Neural cell (in vitro differentiated cells): ENCODE measurements around the gene CEP72. TPM values are rescaled to one million over a fixed set of nuclear protein-coding genes. Genes with fewer than 3 reads are reported as not detected.

Experiments
- H2AFZ ChIP-seq: fragments of 200-600, 300-800 bp; sonication (generic), shearing (Covaris generic); 2 replicates; pipeline ENCODE4 v1.6.0; 2014; ENCODE audit warnings: low read depth, mild to moderate bottlenecking, antibody characterized with exemption, low read length, moderate library complexity
- H3F3A ChIP-seq: fragments of 200-600 bp; shearing (Covaris generic); 2 replicates; pipeline ENCODE4 v1.6.1; 2016; ENCODE audit warnings: mild to moderate bottlenecking, moderate library complexity, mixed read lengths, antibody characterized with exemption, low read length; ENCODE audit not compliant: insufficient read depth, poor library complexity, severe bottlenecking
- H3K27ac ChIP-seq: fragments of 200-600, 300-800 bp; sonication (generic), shearing (Covaris generic); 2 replicates; pipeline ENCODE4 v1.5.1; 2014; ENCODE audit warnings: mild to moderate bottlenecking, low read length, moderate library complexity
- H3K27me3 ChIP-seq: fragments of 300-800, 200-600 bp; sonication (generic), shearing (Covaris generic); 2 replicates; pipeline ENCODE4 v1.6.0; 2014; ENCODE audit warnings: mild to moderate bottlenecking, low read depth, low read length, moderate library complexity; ENCODE audit not compliant: insufficient read depth
- H3K36me3 ChIP-seq: fragments of 300-800, 200-600 bp; sonication (generic), shearing (Covaris generic); 2 replicates; pipeline ENCODE4 v1.5.1; 2014; ENCODE audit warnings: mild to moderate bottlenecking, antibody characterized with exemption, low read length, moderate library complexity; ENCODE audit not compliant: insufficient read depth
- H3K4me2 ChIP-seq: fragments of 300-800, 200-600 bp; sonication (generic), shearing (Covaris generic); 2 replicates; pipeline ENCODE4 v1.6.0; 2014; ENCODE audit warnings: mild to moderate bottlenecking, low read length
- H3K4me3 ChIP-seq: fragments of 300-800, 200-600 bp; sonication (generic), shearing (Covaris generic); 2 replicates; pipeline ENCODE4 v1.5.1; 2014; ENCODE audit warnings: mild to moderate bottlenecking, low read length, moderate library complexity
- H3K79me2 ChIP-seq: fragments of 200-600 bp; shearing (Covaris generic); replicated peaks from 2 replicates; pipeline ENCODE4 v1.6.0; 2014; ENCODE audit warnings: mild to moderate bottlenecking, low read length, moderate library complexity; ENCODE audit not compliant: insufficient read depth
- H3K9ac ChIP-seq: fragments of 300-800, 200-600 bp; sonication (generic), shearing (Covaris generic); 2 replicates; pipeline ENCODE4 v1.6.1; 2016; ENCODE audit warnings: mild to moderate bottlenecking, low read length, mixed read lengths
- H3K9me2 ChIP-seq: fragments of 200-600 bp; shearing (Covaris generic); 2 replicates; pipeline ENCODE4 v1.6.1; 2016; ENCODE audit warnings: mild to moderate bottlenecking, low read length, mixed read lengths; ENCODE audit not compliant: insufficient read depth
- H3K9me3 ChIP-seq: fragments of 200-600, 300-800 bp; sonication (generic), shearing (Covaris generic); 2 replicates; pipeline ENCODE4 v1.6.1; 2016; ENCODE audit warnings: mild to moderate bottlenecking, mixed run types, low read length, moderate library complexity, mixed read lengths
- H4K20me1 ChIP-seq: fragments of 200-600 bp; shearing (Covaris generic); 2 replicates; pipeline ENCODE4 v1.6.1; 2016; ENCODE audit warnings: mild to moderate bottlenecking, mixed run types; ENCODE audit not compliant: insufficient read depth
- CTCF ChIP-seq: fragments of 450-650 bp; IDR thresholded peaks from 2 replicates; pipeline ENCODE4 v1.5.1; 2014; ENCODE audit warnings: antibody characterized with exemption, mild to moderate bottlenecking, moderate library complexity; ENCODE audit not compliant: poor library complexity, severe bottlenecking
- EP300 ChIP-seq: fragments of 450-650 bp; conservative IDR thresholded peaks from 2 replicates; pipeline ENCODE4 v1.6.1; 2014; ENCODE audit warnings: antibody characterized with exemption, mild to moderate bottlenecking, moderate library complexity; ENCODE audit not compliant: poor library complexity, severe bottlenecking
- EZH2 ChIP-seq: fragments of 200-600, 300-800 bp; shearing (Covaris generic), sonication (generic); IDR thresholded peaks from 2 replicates; pipeline ENCODE4 v1.6.1; 2014; ENCODE audit warnings: antibody characterized with exemption, low read length, borderline replicate concordance, mild to moderate bottlenecking; ENCODE audit not compliant: insufficient read depth, poor library complexity, severe bottlenecking
- MXI1 ChIP-seq: fragments of 450-650 bp; conservative IDR thresholded peaks from 2 replicates; pipeline ENCODE4 v1.6.1; 2014; ENCODE audit warnings: antibody characterized with exemption, mild to moderate bottlenecking; ENCODE audit not compliant: poor library complexity, severe bottlenecking
- POLR2AphosphoS5 ChIP-seq: IDR thresholded peaks from 2 replicates; pipeline ENCODE4 v1.6.1; 2012
- RAD21 ChIP-seq: fragments of 450-650 bp; conservative IDR thresholded peaks from 2 replicates; pipeline ENCODE4 v1.6.1; 2014; ENCODE audit warnings: antibody characterized with exemption, mild to moderate bottlenecking, moderate library complexity
- REST ChIP-seq: IDR thresholded peaks from 2 replicates; pipeline ENCODE4 v1.6.1; 2012; ENCODE audit warnings: borderline replicate concordance
- SMC3 ChIP-seq: fragments of 450-650 bp; conservative IDR thresholded peaks from 2 replicates; pipeline ENCODE4 v1.6.1; 2014; ENCODE audit warnings: antibody characterized with exemption, mild to moderate bottlenecking, moderate library complexity; ENCODE audit not compliant: poor library complexity
- TAF1 ChIP-seq: IDR thresholded peaks from 2 replicates; pipeline ENCODE4 v1.6.1; 2012; ENCODE audit warnings: low read depth
- polyA plus RNA-seq: library from polyadenylated mRNA; depleted of rRNA; stranded (reverse); fragments of >200 nt; gene quantifications from 2 replicates; pipeline ENCODE4 v1.2.3, GENCODE V29; 2014

Gene CEP72
- polyA plus RNA-seq, 1 donor from 2014 or later, result 5.9 TPM

DNA sequence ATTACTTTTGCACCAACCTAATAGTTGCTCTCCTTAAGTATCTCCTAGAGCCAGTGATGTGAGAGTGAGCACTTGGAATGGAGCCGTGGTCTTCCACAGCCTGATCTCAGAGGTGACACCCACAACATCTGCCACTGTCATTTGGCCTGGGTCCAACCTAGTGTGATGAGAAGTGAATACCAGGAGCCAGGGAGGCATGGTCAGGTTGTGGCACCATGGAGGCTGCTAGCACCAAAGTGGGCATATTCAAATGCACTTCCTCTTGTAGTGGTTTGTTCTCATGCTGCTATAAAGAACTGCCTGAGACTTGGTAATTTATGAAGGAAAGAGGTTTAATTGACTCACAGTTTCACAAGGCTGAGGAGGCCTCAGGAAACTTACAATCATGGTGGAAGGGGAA lies 22.6 kb upstream of the CEP72 start:
- Histone ChIP-seq H2AFZ (no peak overlapping the region), H3K4me2 (no peak overlapping the region), H3K4me3 (no peak overlapping the region), H3K9me3 (no peaks in the 10 kb centered on the region), H3K27me3 (no peaks in the 10 kb centered on the region), H3K9ac (no peak overlapping the region), H4K20me1 (no peaks in the 10 kb centered on the region), H3K27ac (no peak overlapping the region), H3F3A (no peaks in the 10 kb centered on the region), H3K9me2 (no peaks in the 10 kb centered on the region), H3K79me2 (no peaks in the 10 kb centered on the region), H3K36me3 (no peaks in the 10 kb centered on the region)
- TF ChIP-seq TAF1, result no peak

GRCh38 chr5:590346-590745 lies 21.8 kb upstream of the CEP72 start:
- Histone ChIP-seq H2AFZ (no peak overlapping the region), H3K79me2 (no peaks in the 10 kb centered on the region), H3F3A (no peaks in the 10 kb centered on the region), H3K27ac (no peak overlapping the region), H3K9me3 (no peaks in the 10 kb centered on the region), H3K9ac (no peak overlapping the region), H3K27me3 (no peaks in the 10 kb centered on the region), H3K4me3 (no peak overlapping the region), H4K20me1 (no peaks in the 10 kb centered on the region), H3K36me3 (no peaks in the 10 kb centered on the region), H3K4me2 (no peak overlapping the region), H3K9me2 (no peaks in the 10 kb centered on the region)
- TF ChIP-seq EP300 (no peak), CTCF (no peak), SMC3 (no peak), EZH2 (no peak), POLR2AphosphoS5 (no peak), REST (no peak), RAD21 (no peak), TAF1 (no peak), MXI1 (no peak)

DNA sequence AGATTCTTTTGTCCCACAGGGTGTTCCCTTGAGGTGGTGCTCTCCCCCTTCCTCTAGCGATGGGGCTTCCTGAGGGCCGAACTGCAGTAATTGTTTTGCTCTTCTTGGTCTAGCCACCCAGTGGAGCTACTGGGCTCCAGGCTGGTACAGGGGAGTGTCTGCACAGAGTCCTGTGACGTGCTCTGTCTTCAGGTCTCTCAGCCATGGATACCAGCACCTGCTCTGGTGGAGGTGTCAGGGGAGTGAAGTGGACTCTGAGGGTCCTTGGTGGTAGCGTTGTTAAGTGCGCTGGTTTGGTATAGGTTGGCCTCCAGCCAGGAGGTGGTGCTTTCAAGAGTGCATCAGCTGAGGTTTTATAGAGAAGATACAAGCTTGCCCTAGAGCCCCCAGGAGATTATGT lies 20.4 kb upstream of the CEP72 start:
- Histone ChIP-seq H3K9me3 (no peaks in the 10 kb centered on the region), H3K9ac (no peak overlapping the region), H3K36me3 (no peaks in the 10 kb centered on the region), H3K9me2 (no peaks in the 10 kb centered on the region), H3K27me3 (no peaks in the 10 kb centered on the region), H2AFZ (no peak overlapping the region), H4K20me1 (no peaks in the 10 kb centered on the region), H3F3A (no peaks in the 10 kb centered on the region), H3K79me2 (no peaks in the 10 kb centered on the region), H3K4me2 (no peak overlapping the region), H3K27ac (no peak overlapping the region), H3K4me3 (no peak overlapping the region)
- TF ChIP-seq RAD21 (no peak), REST (no peak), TAF1 (no peak), POLR2AphosphoS5 (no peak), EP300 (no peak), SMC3 (no peak), EZH2 (no peak), MXI1 (no peak), CTCF (no peak)
